Neuronal stem cell (in vitro differentiated cells): Measurements from ENCODE around the gene LUM.

Source experiments
- DNase-seq: peaks from one replicate; pipeline ENCODE4 v3.0.0-alpha.2; 2013; ENCODE audit warnings: low spot score
- H2AFZ ChIP-seq: one replicate; pipeline ENCODE4 v1.6.1; 2013; ENCODE audit warnings: mild to moderate bottlenecking, low read length, inconsistent platforms
- H2AK5ac ChIP-seq: 2 replicates; pipeline ENCODE4 v1.6.1; 2013; ENCODE audit warnings: low read depth, mild to moderate bottlenecking, inconsistent platforms, low read length, moderate library complexity, mixed read lengths
- H2BK120ac ChIP-seq: 2 replicates; pipeline ENCODE4 v1.6.1; 2013; ENCODE audit warnings: low read depth, mild to moderate bottlenecking, inconsistent platforms, low read length, moderate library complexity, mixed read lengths
- H2BK12ac ChIP-seq: one replicate; pipeline ENCODE4 v1.6.1; 2013; ENCODE audit warnings: low read length, inconsistent platforms
- H2BK15ac ChIP-seq: 2 replicates; pipeline ENCODE4 v1.6.1; 2013; ENCODE audit warnings: mild to moderate bottlenecking, low read length, inconsistent platforms, mixed read lengths
- H2BK5ac ChIP-seq: one replicate; pipeline ENCODE4 v1.6.1; 2013; ENCODE audit warnings: inconsistent platforms, mild to moderate bottlenecking, low read length, moderate library complexity
- H3K14ac ChIP-seq: one replicate; pipeline ENCODE4 v1.6.1; 2013; ENCODE audit warnings: low read length, inconsistent platforms
- H3K18ac ChIP-seq: 2 replicates; pipeline ENCODE4 v1.6.1; 2013; ENCODE audit warnings: low read length, inconsistent platforms
- H3K23ac ChIP-seq: 2 replicates; pipeline ENCODE4 v1.6.1; 2013; ENCODE audit warnings: low read depth, mild to moderate bottlenecking, mixed read lengths, low read length, inconsistent platforms; ENCODE audit not compliant: poor library complexity
- H3K27ac ChIP-seq: replicated peaks from 3 replicates; pipeline ENCODE4 v1.5.1; 2013; ENCODE audit warnings: low read length, inconsistent platforms
- H3K27me3 ChIP-seq, 3 experiments: 2 replicates each; pipeline ENCODE4 v1.6.1; 2013; ENCODE audit warnings: low read length in 3 of 3, mild to moderate bottlenecking in 2 of 3, inconsistent platforms in 1 of 3, low read depth in 1 of 3, mixed read lengths in 1 of 3, moderate library complexity in 1 of 3; ENCODE audit not compliant: control insufficient read depth in 3 of 3, insufficient read depth in 3 of 3
- H3K36me3 ChIP-seq, 2 donors: replicated peaks in 1 of 2; 2 replicates each; pipeline ENCODE4 v1.6.1; 2013; ENCODE audit warnings: low read length in 2 of 2; ENCODE audit not compliant: control insufficient read depth in 2 of 2, insufficient read depth in 2 of 2
- H3K4ac ChIP-seq: 2 replicates; pipeline ENCODE4 v1.6.1; 2013; ENCODE audit warnings: inconsistent platforms, mild to moderate bottlenecking, low read length, moderate library complexity
- H3K4me1 ChIP-seq, 2 donors: 1 replicate in 1 of 2; 2 replicates in 1 of 2; pipeline ENCODE4 v1.6.1; 2013; ENCODE audit warnings: low read length in 2 of 2, low read depth in 1 of 2; ENCODE audit not compliant: control insufficient read depth in 2 of 2, insufficient read depth in 1 of 2
- H3K4me2 ChIP-seq: one replicate; pipeline ENCODE4 v1.6.1; 2013; ENCODE audit warnings: mild to moderate bottlenecking, low read length, inconsistent platforms; ENCODE audit not compliant: insufficient read depth, poor library complexity, severe bottlenecking
- H3K4me3 ChIP-seq, 2 donors: 2 replicates each; pipeline ENCODE4 v1.5.1; 2013; ENCODE audit warnings: low read length in 2 of 2, mild to moderate bottlenecking in 2 of 2, inconsistent platforms in 1 of 2, moderate library complexity in 1 of 2
- H3K79me1 ChIP-seq: one replicate; pipeline ENCODE4 v1.6.1; 2013; ENCODE audit warnings: low read depth, mild to moderate bottlenecking, inconsistent platforms, low read length, moderate library complexity
- H3K9ac ChIP-seq: one replicate; pipeline ENCODE4 v1.6.1; 2013; ENCODE audit warnings: mild to moderate bottlenecking, low read depth, low read length, inconsistent platforms; ENCODE audit not compliant: poor library complexity
- H3K9me3 ChIP-seq, 2 donors: replicated peaks in 1 of 2; 2 replicates each; pipeline versions ENCODE3 to v1.6.1; 2013; ENCODE audit warnings: low read length in 2 of 2, mild to moderate bottlenecking in 2 of 2, inconsistent platforms in 1 of 2, low read depth in 1 of 2, mixed read lengths in 1 of 2, moderate library complexity in 1 of 2; ENCODE audit not compliant: control insufficient read depth in 2 of 2, insufficient read depth in 1 of 2
- H4K8ac ChIP-seq: one replicate; pipeline ENCODE4 v1.6.1; 2013; ENCODE audit warnings: low read depth, mild to moderate bottlenecking, inconsistent platforms, low read length, moderate library complexity
- H4K91ac ChIP-seq: one replicate; pipeline ENCODE4 v1.6.1; 2013; ENCODE audit warnings: low read length, low read depth, mild to moderate bottlenecking, inconsistent platforms; ENCODE audit not compliant: poor library complexity
- WGBS, 2 donors: extraction: QIAGEN DNeasy Blood & Tissue Kit; methylation state at CpG; one replicate each; pipeline ENCODE4 v1.1.7; 2013; ENCODE audit warnings: missing lambda C conversion rate in 2 of 2, mixed read lengths in 1 of 2; ENCODE audit not compliant: insufficient read length in 2 of 2, insufficient replicate concordance in 1 of 2; ENCODE audit errors: extremely low coverage in 2 of 2; 5-methylcytosine and 5-hydroxymethylcytosine counted together

Gene LUM

DNA sequence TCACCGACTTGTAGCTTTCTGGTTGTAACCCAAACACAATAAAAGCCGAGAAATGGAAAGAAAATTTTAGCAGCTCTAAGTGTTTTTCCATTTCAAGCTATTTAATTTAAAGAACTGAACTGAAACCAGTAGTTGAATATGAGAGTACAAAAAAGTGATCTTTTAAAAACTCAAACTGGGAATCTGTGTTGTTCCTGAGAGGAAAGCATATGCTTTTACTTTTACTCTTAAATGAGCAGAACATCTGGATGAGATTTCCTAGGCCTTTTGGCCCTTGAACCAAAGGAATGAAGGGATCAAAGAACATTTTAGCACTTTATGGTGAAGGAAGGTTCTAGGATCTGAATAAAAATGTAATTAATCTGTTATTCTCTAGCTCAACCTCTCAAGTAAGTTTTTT lies 54.8 kb downstream of the LUM start:
- Histone ChIP-seq H3K27me3 (no peaks in the 10 kb centered on the region), H2AK5ac (no peak overlapping the region), H3K4me2 (no peak overlapping the region), H3K4ac (no peak overlapping the region), H3K9ac (no peak overlapping the region), H4K91ac (no peak overlapping the region), H2BK120ac (no peak overlapping the region), H3K14ac (no peak overlapping the region), H2AFZ (no peak overlapping the region), H3K18ac (no peak overlapping the region), H2BK5ac (no peak overlapping the region), H3K4me3 (no peak overlapping the region), H3K36me3 (no peaks in the 10 kb centered on the region), H3K9me3 (no peaks in the 10 kb centered on the region), H3K23ac (no peak overlapping the region), H3K79me1 (no peaks in the 10 kb centered on the region), H2BK15ac (no peak overlapping the region), H2BK12ac (no peak overlapping the region), H3K4me1 (no peaks in the 10 kb centered on the region), H3K27ac (no peak overlapping the region), H4K8ac (no peak overlapping the region)
- WGBS, 2 donors, result no CpG with 5 or more reads among the region's 2 CpGs
- DNase-seq, result no peak

DNA sequence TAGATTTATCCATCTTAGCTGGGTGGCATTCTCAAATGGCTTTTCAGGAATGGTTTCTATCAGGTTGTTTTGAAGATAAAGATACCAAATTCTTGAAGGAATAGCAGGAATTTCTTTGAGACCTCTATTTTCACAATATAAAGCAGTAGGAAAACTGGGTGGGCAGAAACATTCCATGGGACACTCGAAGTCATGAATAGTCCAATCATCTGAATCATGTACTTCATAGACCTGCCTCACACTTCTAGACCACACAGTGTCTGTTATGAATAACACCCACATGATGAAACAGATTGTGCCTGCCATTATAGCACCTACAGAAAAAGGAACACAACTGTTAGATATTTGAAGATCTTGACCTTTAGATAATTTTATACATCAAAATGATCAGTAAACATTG lies 55.3 kb downstream of the LUM start:
- Histone ChIP-seq H3K36me3 (no peaks in the 10 kb centered on the region), H3K27ac (no peak overlapping the region), H3K4me2 (no peak overlapping the region), H3K27me3 (no peaks in the 10 kb centered on the region), H4K91ac (no peak overlapping the region), H4K8ac (no peak overlapping the region), H2BK120ac (no peak overlapping the region), H3K79me1 (no peaks in the 10 kb centered on the region), H2AFZ (no peak overlapping the region), H3K14ac (no peak overlapping the region), H3K23ac (no peak overlapping the region), H3K9me3 (no peaks in the 10 kb centered on the region), H3K4me1 (no peaks in the 10 kb centered on the region), H2BK15ac (no peak overlapping the region), H3K4ac (no peak overlapping the region), H3K9ac (no peak overlapping the region), H3K18ac (no peak overlapping the region), H2AK5ac (no peak overlapping the region), H3K4me3 (no peak overlapping the region), H2BK12ac (no peak overlapping the region), H2BK5ac (no peak overlapping the region)
- no CpG with 5 or more reads among the region's 1 CpG for WGBS, 2 donors
- DNase-seq, result no peak

DNA sequence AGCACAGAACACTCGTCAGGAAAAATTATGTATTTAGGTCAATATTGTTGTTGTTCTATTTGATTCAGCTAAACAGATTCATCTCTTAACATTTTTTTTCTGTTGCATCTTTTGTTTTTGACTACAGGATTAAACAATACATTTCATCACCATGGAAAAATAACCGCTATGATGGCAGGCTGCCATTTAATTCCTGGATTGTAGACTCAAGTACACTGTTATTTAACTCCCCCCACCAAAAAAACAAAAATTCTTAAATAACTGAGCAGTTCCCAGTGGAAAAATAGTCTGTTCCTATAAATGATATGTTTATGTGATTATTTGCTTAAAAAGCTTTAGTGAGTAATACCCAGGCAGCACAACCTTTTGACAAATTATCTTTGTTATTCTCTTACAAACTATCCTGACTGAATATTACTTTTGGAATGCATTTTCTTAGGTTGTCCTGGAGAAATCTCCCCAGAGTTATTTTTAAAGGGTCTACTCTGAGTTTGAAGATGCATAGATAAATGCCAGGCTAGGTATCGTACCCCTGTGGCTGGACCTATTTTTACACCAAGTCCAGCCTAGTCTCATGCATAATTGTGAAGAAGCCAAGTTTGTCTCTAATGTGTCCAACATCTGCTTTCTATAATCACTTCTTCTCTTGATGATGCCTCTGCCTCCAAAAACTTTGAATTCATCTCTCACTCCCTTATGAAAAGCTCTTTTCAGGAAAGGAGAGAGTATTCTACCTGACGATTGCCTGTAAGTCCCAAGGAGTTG lies 57.2 kb downstream of the LUM start:
- H2BK15ac ChIP-seq, result no peak overlapping the region
- no peak overlapping the region for H4K91ac ChIP-seq
- H2AK5ac ChIP-seq, result no peak overlapping the region
- no peak overlapping the region for H2BK5ac ChIP-seq
- no peak overlapping the region for H3K4me3 ChIP-seq
- H3K9ac ChIP-seq, result no peak overlapping the region
- H3K36me3 ChIP-seq, result no peaks in the 10 kb centered on the region
- no peak overlapping the region for H3K23ac ChIP-seq
- no peaks in the 10 kb centered on the region for H3K4me1 ChIP-seq
- H4K8ac ChIP-seq, result no peak overlapping the region
- no peak overlapping the region for H3K14ac ChIP-seq
- H2BK120ac ChIP-seq, result no peak overlapping the region
- WGBS, 2 donors, result no CpG with 5 or more reads among the region's 4 CpGs
- no peaks in the 10 kb centered on the region for H3K79me1 ChIP-seq
- no peak for DNase-seq
- no peak overlapping the region for H3K27ac ChIP-seq
- H3K4ac ChIP-seq, result no peak overlapping the region
- H3K18ac ChIP-seq, result no peak overlapping the region
- no peaks in the 10 kb centered on the region for H3K27me3 ChIP-seq
- no peak overlapping the region for H3K4me2 ChIP-seq
- no peak overlapping the region for H2BK12ac ChIP-seq
- no peaks in the 10 kb centered on the region for H3K9me3 ChIP-seq
- no peak overlapping the region for H2AFZ ChIP-seq
